Hippocampal formation (tissue), 2 donors: ENCODE results near the gene EFNA3.

Source experiments
- DNase-seq, 2 donors: peaks; one replicate each; lab custom pipeline; 2025; lab: John Stamatoyannopoulos, UW

The EFNA3 gene

GRCh38 chr1:155131285-155131684 lies 52.6 kb downstream of the EFNA3 start:
- DNase-seq = no peak

- DNase-seq = no peak
Measured at GRCh38 chr1:155131856-155132255, 53.2 kb downstream of the EFNA3 start.

GRCh38 chr1:155133799-155134281 lies 55.2 kb downstream of the EFNA3 start:
- no peak for DNase-seq

- no peak for DNase-seq
Measured at GRCh38 chr1:155134322-155134721, 55.7 kb downstream of the EFNA3 start.

GRCh38 chr1:155134880-155135414 lies 56.3 kb downstream of the EFNA3 start:
- peak; percentile 28 to 31 for DNase-seq

- DNase-seq = peak; percentile 77 to 90
Measured at GRCh38 chr1:155135415-155136028, 56.9 kb downstream of the EFNA3 start, which contains the start of gene SLC50A1. TSS of gene SLC50A1 (plus strand) at chr1:155135852. CDS start at chr1:155135912, 60 bp downstream.

- no peak for DNase-seq
Measured at GRCh38 chr1:155136748-155137147, 58.1 kb downstream of the EFNA3 start.
